IPS-18c (cell line): ENCODE data around the gene DCLK1.

Experiments
- H3K4me3 ChIP-seq: 2 replicates; pipeline ENCODE4 v1.7.0; 2013; ENCODE audit warnings: low read depth, mild to moderate bottlenecking, low read length, moderate library complexity; ENCODE audit not compliant: insufficient read depth
- H3K9me3 ChIP-seq: one replicate; pipeline ENCODE4 v1.6.1; 2013; ENCODE audit warnings: mild to moderate bottlenecking, low read length, moderate library complexity; ENCODE audit not compliant: control insufficient read depth, insufficient read depth

Gene DCLK1

DNA sequence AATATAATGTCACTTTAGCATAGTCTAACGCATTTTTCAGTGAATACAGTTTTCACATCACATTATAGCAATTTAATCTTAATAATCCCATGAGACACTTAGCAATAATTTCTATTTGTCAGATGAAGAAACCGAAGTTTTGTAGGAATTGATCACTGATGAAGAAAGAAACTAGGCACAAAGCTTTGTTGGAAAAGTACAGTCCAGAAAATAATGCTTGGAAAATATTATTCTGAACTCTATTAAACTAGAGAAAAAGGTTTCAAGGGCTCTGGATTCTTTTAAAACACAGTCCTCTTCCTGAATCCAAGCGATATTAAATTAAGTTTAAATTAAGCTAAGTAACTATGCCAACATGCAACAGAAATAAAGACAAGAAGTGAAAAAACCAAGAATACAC lies 62.2 kb downstream of the DCLK1 start:
- Histone ChIP-seq H3K4me3 (no peak overlapping the region), H3K9me3 (no peaks in the 10 kb centered on the region)

- Histone ChIP-seq H3K4me3 (no peak overlapping the region), H3K9me3 (no peaks in the 10 kb centered on the region)
These were observed 62.6 kb downstream of the DCLK1 start for GRCh38 chr13:36068566-36068965.

GRCh38 chr13:36067746-36068381 lies 63.3 kb downstream of the DCLK1 start:
- no peak overlapping the region for H3K4me3 ChIP-seq
- no peaks in the 10 kb centered on the region for H3K9me3 ChIP-seq

DNA sequence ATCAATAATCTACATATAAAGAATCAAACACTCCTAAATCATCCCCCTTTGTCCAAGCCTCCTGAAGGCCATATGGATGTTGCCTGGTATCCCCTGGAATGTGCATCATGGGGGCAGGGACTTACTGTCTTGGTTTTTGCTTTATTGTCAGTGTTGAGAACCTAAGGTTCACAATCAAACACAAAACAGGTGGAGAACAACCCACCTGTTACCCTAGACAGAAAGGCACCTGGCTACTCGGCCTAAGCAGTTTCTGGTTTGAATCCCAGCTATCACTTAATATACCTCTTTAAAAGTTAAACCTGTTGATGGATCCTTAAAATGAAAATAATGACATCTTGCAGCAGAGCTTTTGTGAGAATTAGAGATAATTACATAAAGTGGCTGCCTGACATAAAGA lies 68.9 kb downstream of the DCLK1 start:
- Histone ChIP-seq H3K4me3 (no peak overlapping the region), H3K9me3 (no peaks in the 10 kb centered on the region)

- H3K9me3 ChIP-seq: no peaks in the 10 kb centered on the region
- H3K4me3 ChIP-seq: no peak overlapping the region
These were observed 69.6 kb downstream of the DCLK1 start for GRCh38 chr13:36061621-36062020.

GRCh38 chr13:36061054-36061453 lies 70.1 kb downstream of the DCLK1 start:
- Histone ChIP-seq H3K9me3 (no peaks in the 10 kb centered on the region), H3K4me3 (no peak overlapping the region)

DNA sequence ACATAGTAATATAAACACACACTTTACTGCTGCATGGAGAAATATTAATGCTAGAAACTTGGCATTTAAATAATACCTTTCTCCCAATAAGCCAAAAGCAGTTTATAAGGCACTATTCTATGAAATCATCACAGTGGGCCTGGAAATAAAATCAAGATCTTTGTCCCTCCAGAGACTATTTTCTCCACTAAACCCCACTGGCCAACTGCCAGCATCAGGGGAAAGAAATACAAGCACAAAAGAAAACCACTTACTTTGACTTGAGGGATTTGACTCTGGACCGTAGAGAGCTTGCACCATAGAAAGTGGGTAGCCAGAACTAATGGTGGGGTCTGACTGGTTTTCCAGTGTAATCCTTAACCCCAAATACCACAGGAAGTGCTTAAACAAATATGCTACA lies 71.9 kb downstream of the DCLK1 start:
- H3K4me3 ChIP-seq: no peak overlapping the region
- no peaks in the 10 kb centered on the region for H3K9me3 ChIP-seq

- no peak overlapping the region for H3K4me3 ChIP-seq
These were observed 73.1 kb downstream of the DCLK1 start for GRCh38 chr13:36058116-36058515.

DNA sequence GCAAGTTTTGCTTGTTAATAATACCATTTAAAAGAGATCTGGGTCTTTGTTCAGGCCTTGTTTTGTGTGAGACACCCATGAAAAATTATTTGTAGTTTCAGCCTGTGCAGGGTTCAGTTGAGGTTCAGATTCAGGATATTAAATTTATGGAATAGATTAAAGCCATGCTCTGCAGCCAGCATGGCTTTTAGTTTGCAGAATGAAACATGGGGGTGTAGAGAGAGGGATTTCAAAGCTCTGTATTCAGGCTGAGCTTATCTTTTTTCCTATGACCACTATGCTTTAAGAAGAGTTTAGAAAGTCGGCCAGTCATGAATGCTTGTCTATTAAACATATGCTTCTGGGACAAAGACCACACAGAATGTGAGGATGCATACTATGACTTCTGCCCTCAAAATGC lies 73.6 kb downstream of the DCLK1 start:
- Histone ChIP-seq H3K9me3 (no peaks in the 10 kb centered on the region), H3K4me3 (no peak overlapping the region)

More at GRCh38 chr13:36058116-36058515, 73.1 kb downstream of the DCLK1 start:
- H3K9me3 ChIP-seq: no peaks in the 10 kb centered on the region

DNA sequence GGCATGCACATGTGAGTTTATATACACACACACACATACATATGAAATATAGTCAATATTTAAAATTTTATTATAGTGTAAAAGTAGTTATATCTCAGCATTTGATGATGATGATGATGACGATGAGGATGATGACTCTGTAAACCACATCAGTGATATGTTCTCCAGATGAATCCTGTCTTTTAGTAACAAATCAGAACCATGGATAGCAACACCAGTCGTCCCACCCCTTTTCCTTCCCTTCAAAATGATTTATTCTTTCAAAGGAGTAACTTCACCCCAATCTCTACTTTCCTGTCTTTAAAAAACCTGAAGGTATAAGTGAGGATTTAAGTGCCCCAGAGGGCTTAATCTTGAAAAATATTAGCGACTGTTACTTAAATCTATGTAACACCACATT lies 74.1 kb downstream of the DCLK1 start:
- no peaks in the 10 kb centered on the region for H3K9me3 ChIP-seq
- H3K4me3 ChIP-seq: no peak overlapping the region

DNA sequence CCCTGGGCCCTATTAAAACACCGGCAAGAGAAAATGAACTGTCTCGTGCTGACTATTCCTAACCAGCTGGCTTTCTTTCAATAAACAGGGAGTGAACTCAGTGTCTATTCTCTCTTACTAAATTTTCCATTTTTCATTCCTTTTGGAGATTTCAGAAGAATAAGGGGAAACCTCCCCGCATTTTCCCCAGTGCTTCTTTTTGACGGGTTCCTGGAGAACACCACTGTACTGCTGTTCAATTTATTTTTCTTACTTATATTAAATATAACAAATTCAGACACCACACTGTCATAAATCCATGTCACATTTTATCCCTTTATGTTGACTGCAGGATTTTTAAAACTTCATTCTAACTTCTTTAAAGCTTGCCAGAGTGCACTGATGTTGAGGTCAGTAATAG lies 75.8 kb downstream of the DCLK1 start:
- H3K4me3 ChIP-seq: no peak overlapping the region

GRCh38 chr13:36054041-36054440 lies 77.1 kb downstream of the DCLK1 start:
- no peak overlapping the region for H3K4me3 ChIP-seq
- H3K9me3 ChIP-seq: no peaks in the 10 kb centered on the region

More for the DNA sequence above, 75.8 kb downstream of the DCLK1 start:
- H3K9me3 ChIP-seq: no peaks in the 10 kb centered on the region

- no peaks in the 10 kb centered on the region for H3K9me3 ChIP-seq
- no peak overlapping the region for H3K4me3 ChIP-seq
These were observed 80.1 kb downstream of the DCLK1 start for GRCh38 chr13:36051082-36051481.

- Histone ChIP-seq H3K4me3 (no peak overlapping the region), H3K9me3 (no peaks in the 10 kb centered on the region)
These were observed 84.5 kb downstream of the DCLK1 start for GRCh38 chr13:36046672-36047071.

- H3K4me3 ChIP-seq: no peak overlapping the region
- H3K9me3 ChIP-seq: no peaks in the 10 kb centered on the region
These were observed 92.2 kb downstream of the DCLK1 start for GRCh38 chr13:36038785-36039555.

- H3K9me3 ChIP-seq: no peaks in the 10 kb centered on the region
- no peak overlapping the region for H3K4me3 ChIP-seq
These were observed 98.1 kb downstream of the DCLK1 start for GRCh38 chr13:36033035-36033434.

DNA sequence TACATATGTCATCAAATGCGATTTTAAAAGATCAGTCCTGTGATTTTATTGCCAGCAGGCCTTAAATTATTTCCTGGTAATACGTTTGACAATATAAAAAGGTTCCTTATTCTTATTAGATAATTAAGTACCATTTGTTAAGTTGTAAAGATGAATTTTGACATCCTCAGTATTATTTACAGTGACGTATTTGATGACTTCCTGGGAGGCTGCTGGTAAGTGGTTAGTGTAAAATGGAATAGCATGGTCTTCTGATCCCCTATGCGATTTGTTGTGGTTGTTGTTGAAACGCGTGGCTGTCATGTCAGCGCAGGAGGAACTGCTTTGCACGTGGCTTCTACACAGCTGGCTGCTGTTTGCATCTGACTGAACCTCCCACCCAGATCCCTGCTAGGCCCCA lies 99.7 kb downstream of the DCLK1 start:
- H3K9me3 ChIP-seq: no peaks in the 10 kb centered on the region
- H3K4me3 ChIP-seq: no peak overlapping the region

DNA sequence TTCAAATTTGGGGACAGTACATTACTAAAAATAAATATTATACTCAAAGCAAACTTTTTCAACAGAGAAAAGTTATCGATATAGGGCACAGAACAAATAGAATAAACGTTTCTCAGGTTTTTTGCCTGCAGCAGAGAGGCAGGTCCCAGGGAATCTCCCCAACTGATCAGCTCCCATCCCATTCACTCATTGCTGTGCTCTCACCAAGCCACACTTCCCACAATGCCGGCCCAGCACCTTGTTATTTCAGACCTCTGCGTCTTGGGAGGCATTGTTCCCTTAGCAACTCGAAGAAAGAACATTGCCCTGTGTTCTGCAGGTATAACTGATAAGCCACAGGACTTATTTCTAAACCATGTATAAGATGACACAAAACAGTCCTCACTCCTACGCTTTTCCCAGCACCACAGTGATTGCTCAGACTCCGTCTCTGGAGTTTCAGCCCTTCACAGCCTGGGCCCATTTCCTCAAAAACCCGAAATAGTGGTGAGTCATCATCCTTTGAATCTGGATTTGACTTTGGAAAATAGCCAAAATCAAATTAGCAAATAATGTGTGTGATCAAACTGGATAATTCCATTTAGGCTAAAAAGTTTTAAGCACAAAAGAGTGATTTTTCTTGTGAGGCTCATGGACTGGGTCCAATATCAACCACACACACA lies 100.4 kb downstream of the DCLK1 start:
- Histone ChIP-seq H3K9me3 (no peaks in the 10 kb centered on the region), H3K4me3 (no peak overlapping the region)
